Astrocyte (in vitro differentiated cells and primary cell): ENCODE measurements around the gene GNPTG. TPM values are rescaled to one million over a fixed set of nuclear protein-coding genes. Genes with fewer than 3 reads are reported as not detected.

Experiments
- DNase-seq: peaks from one replicate; pipeline ENCODE4 v3.0.0-alpha.2; 2010; ENCODE audit warnings: low read depth
- FAIRE-seq: peaks from 2 replicates; lab custom pipeline; 2011; peaks lifted over from hg19 to GRCh38; lab: Jason Lieb, UNC
- H2AFZ ChIP-seq: 2 replicates; pipeline ENCODE4 v1.6.0; 2012; ENCODE audit warnings: low read depth, low read length, inconsistent platforms
- H3K27ac ChIP-seq: 2 replicates; pipeline ENCODE4 v1.5.1; 2011; ENCODE audit warnings: low read depth, low read length, inconsistent platforms
- H3K27me3 ChIP-seq: 2 replicates; pipeline ENCODE4 v1.6.0; 2011; ENCODE audit warnings: low read length, inconsistent platforms; ENCODE audit not compliant: insufficient read depth
- H3K36me3 ChIP-seq: 2 replicates; pipeline ENCODE4 v1.5.1; 2011; ENCODE audit warnings: low read length, inconsistent platforms; ENCODE audit not compliant: insufficient read depth
- H3K4me1 ChIP-seq: 2 replicates; pipeline ENCODE4 v1.5.1; 2011; ENCODE audit warnings: low read length, inconsistent platforms; ENCODE audit not compliant: insufficient read depth
- H3K4me2 ChIP-seq: 2 replicates; pipeline ENCODE4 v1.6.0; 2012; ENCODE audit warnings: low read length, inconsistent platforms
- H3K4me3 ChIP-seq: 2 replicates; pipeline ENCODE4 v1.5.1; 2011; ENCODE audit warnings: low read depth, mild to moderate bottlenecking, low read length, inconsistent platforms; ENCODE audit not compliant: insufficient read depth
- H3K79me2 ChIP-seq: 2 replicates; pipeline ENCODE4 v1.6.0; 2012; ENCODE audit warnings: mild to moderate bottlenecking, low read length, inconsistent platforms; ENCODE audit not compliant: insufficient read depth
- H3K9ac ChIP-seq: 2 replicates; pipeline ENCODE4 v1.6.0; 2012; ENCODE audit warnings: mild to moderate bottlenecking, low read length, inconsistent platforms
- H3K9me3 ChIP-seq: 2 replicates; pipeline ENCODE4 v1.5.1; 2012; ENCODE audit warnings: low read depth, mild to moderate bottlenecking, low read length, inconsistent platforms; ENCODE audit not compliant: insufficient read depth
- H4K20me1 ChIP-seq: 2 replicates; pipeline ENCODE4 v1.6.0; 2012; ENCODE audit warnings: low read length, inconsistent platforms; ENCODE audit not compliant: insufficient read depth
- H3K27ac Mint-ChIP-seq: one replicate; pipeline ENCODE4 v1.8.0; 2021; ENCODE audit warnings: mild to moderate bottlenecking, mixed read lengths; ENCODE audit not compliant: unreplicated experiment
- H3K27me3 Mint-ChIP-seq: one replicate; pipeline ENCODE4 v1.8.0; 2021; ENCODE audit warnings: low read depth, mixed read lengths; ENCODE audit not compliant: unreplicated experiment
- H3K36me3 Mint-ChIP-seq: one replicate; pipeline ENCODE4 v1.8.0; 2021; ENCODE audit warnings: low read depth, mixed read lengths; ENCODE audit not compliant: unreplicated experiment
- H3K4me1 Mint-ChIP-seq: one replicate; pipeline ENCODE4 v1.8.0; 2021; ENCODE audit warnings: low read depth, mixed read lengths; ENCODE audit not compliant: unreplicated experiment
- H3K4me3 Mint-ChIP-seq: one replicate; pipeline ENCODE4 v1.8.0; 2021; ENCODE audit warnings: mild to moderate bottlenecking, moderate library complexity, mixed read lengths; ENCODE audit not compliant: unreplicated experiment
- H3K9me3 Mint-ChIP-seq: one replicate; pipeline ENCODE4 v1.8.0; 2021; ENCODE audit warnings: mild to moderate bottlenecking, mixed read lengths; ENCODE audit not compliant: unreplicated experiment
- EZH2 ChIP-seq: IDR thresholded peaks from 2 replicates; pipeline ENCODE4 v1.6.1; 2012; ENCODE audit warnings: mild to moderate bottlenecking, low read length, inconsistent platforms; ENCODE audit not compliant: insufficient read depth
- total RNA-seq: library from RNA; stranded (reverse); gene quantifications from 2 replicates; pipeline ENCODE4 v1.2.1, GENCODE V29; 2021
- TF ChIP-seq, protein P1 (sequence below): IDR thresholded peaks from 2 replicates; pipeline ENCODE4 v1.5.1; 2011; ENCODE audit warnings: low read depth, mild to moderate bottlenecking, inconsistent platforms, low read length, moderate library complexity; ENCODE audit not compliant: insufficient read depth

Gene GNPTG
- total RNA-seq, 1 donor from 2014 or later = 45.5 TPM

GRCh38 chr16:1355591-1355990, 3.9 kb downstream of the GNPTG start:
- no peak overlapping the region for H3K9ac ChIP-seq
- Mint-ChIP-seq H3K4me1 (peaks cover 11% of the 10 kb centered on the region), H3K9me3 (no peaks in the 10 kb centered on the region), H3K27ac (no peak overlapping the region), H3K27me3 (no peaks in the 10 kb centered on the region), H3K36me3 (peaks cover 2% of the 10 kb centered on the region), H3K4me3 (no peak overlapping the region)
- FAIRE-seq = no peak
- H3K27me3 ChIP-seq = no peaks in the 10 kb centered on the region
- no peaks in the 10 kb centered on the region for H3K36me3 ChIP-seq
- no peaks in the 10 kb centered on the region for H3K9me3 ChIP-seq
- H2AFZ ChIP-seq = no peak overlapping the region
- H3K4me1 ChIP-seq = peaks cover 12% of the 10 kb centered on the region
- peaks cover 75% of the 10 kb centered on the region for H4K20me1 ChIP-seq
- H3K27ac ChIP-seq = no peak overlapping the region
- H3K4me3 ChIP-seq = no peak overlapping the region
- TF ChIP-seq, protein P1, sequence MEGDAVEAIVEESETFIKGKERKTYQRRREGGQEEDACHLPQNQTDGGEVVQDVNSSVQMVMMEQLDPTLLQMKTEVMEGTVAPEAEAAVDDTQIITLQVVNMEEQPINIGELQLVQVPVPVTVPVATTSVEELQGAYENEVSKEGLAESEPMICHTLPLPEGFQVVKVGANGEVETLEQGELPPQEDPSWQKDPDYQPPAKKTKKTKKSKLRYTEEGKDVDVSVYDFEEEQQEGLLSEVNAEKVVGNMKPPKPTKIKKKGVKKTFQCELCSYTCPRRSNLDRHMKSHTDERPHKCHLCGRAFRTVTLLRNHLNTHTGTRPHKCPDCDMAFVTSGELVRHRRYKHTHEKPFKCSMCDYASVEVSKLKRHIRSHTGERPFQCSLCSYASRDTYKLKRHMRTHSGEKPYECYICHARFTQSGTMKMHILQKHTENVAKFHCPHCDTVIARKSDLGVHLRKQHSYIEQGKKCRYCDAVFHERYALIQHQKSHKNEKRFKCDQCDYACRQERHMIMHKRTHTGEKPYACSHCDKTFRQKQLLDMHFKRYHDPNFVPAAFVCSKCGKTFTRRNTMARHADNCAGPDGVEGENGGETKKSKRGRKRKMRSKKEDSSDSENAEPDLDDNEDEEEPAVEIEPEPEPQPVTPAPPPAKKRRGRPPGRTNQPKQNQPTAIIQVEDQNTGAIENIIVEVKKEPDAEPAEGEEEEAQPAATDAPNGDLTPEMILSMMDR = no peak
- TF ChIP-seq EZH2 = no peak
- H3K79me2 ChIP-seq = peaks cover 95% of the 10 kb centered on the region
- H3K4me2 ChIP-seq = no peak overlapping the region
- DNase-seq = no peak

DNA sequence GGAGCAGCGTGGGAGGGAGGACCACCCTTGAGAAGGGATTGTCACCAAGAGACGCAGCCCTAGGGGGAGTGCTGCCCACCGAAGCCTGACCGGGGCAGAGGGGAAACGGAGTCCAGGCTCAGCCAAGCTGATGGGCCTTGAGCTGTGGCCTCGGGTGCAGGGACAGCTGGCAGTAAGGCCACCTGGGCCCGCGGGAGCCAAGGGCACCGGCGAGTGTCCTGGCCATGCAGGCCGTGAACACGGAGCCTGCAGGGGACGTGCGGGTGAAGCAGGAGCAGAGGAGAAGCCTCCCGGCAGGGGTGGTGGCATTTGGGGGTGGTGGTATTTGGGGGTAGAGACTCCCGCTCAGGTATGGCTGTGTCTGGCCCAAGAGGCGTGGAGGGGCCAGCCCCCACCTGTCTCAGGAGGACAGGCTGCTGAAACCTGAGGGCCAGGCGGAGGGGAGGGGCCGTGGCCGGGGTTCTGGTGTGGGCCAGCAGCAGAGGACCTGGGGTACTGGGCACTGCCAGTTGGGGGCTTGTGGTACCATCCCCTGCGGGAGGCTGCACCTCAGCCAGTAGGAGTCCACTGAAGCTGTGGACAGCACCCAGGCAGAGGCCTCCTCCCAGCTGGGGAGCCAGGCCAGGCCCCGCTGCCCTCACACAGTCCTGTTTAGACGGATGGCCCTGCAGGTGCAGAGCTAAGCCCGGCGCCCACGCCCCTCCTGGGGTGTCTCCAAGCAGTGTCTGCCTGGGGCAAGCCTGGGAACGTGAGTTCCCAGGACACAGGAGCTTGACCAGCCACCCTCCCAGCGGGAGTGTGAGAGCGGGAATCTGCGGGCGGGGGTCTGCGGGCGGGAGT, 4.5 kb downstream of the GNPTG start:
- H3K79me2 ChIP-seq = peaks cover 94% of the 10 kb centered on the region
- Mint-ChIP-seq H3K27ac (no peak overlapping the region), H3K9me3 (no peaks in the 10 kb centered on the region), H3K4me3 (no peak overlapping the region), H3K36me3 (peaks cover 2% of the 10 kb centered on the region), H3K27me3 (no peaks in the 10 kb centered on the region), H3K4me1 (peaks cover 11% of the 10 kb centered on the region)
- H3K4me2 ChIP-seq = no peak overlapping the region
- H3K9me3 ChIP-seq = no peaks in the 10 kb centered on the region
- no peak overlapping the region for H2AFZ ChIP-seq
- H3K36me3 ChIP-seq = no peaks in the 10 kb centered on the region
- peaks cover 71% of the 10 kb centered on the region for H4K20me1 ChIP-seq
- H3K4me1 ChIP-seq = peaks cover 6% of the 10 kb centered on the region
- H3K27ac ChIP-seq = no peak overlapping the region
- H3K4me3 ChIP-seq = no peak overlapping the region
- no peak for DNase-seq
- no peaks in the 10 kb centered on the region for H3K27me3 ChIP-seq
- no peak for TF ChIP-seq EZH2
- TF ChIP-seq, protein P1 = no peak
- H3K9ac ChIP-seq = no peak overlapping the region
- FAIRE-seq = no peak
